ENCODE measurements around the gene ZC3H12D.
"Not testable (repeated sequence)": the region's sequence is repeated elsewhere in the genome, so short reads cannot be mapped to it uniquely, and the experiment has no call there.

The ZC3H12D gene

GRCh38 chr6:149459761-149460160 lies 25.1 kb downstream of the ZC3H12D start:
- DNase-seq (ENCODE audit: low read depth), result no peak

GRCh38 chr6:149458806-149459205 lies 26.0 kb downstream of the ZC3H12D start:
- no peak for DNase-seq (ENCODE audit: low read depth)

GRCh38 chr6:149458196-149458595 lies 26.6 kb downstream of the ZC3H12D start:
- DNase-seq (ENCODE audit: low read depth), result no peak

GRCh38 chr6:149457316-149457884 lies 27.4 kb downstream of the ZC3H12D start:
- DNase-seq (ENCODE audit: low read depth), result no peak

- no peak for DNase-seq (ENCODE audit: low read depth)
These were observed 28.3 kb downstream of the ZC3H12D start for GRCh38 chr6:149456311-149457021.

GRCh38 chr6:149455031-149455732 lies 29.6 kb downstream of the ZC3H12D start:
- no peak for DNase-seq (ENCODE audit: low read depth)

GRCh38 chr6:149454346-149454848 lies 30.4 kb downstream of the ZC3H12D start:
- no peak for DNase-seq (ENCODE audit: low read depth)

GRCh38 chr6:149453597-149454345 lies 31.0 kb downstream of the ZC3H12D start:
- no peak for DNase-seq (ENCODE audit: low read depth)

- DNase-seq (ENCODE audit: low read depth), result no peak
These were observed 32.5 kb downstream of the ZC3H12D start for GRCh38 chr6:149452037-149452939.

- DNase-seq (ENCODE audit: low read depth), result no peak
These were observed 33.3 kb downstream of the ZC3H12D start for GRCh38 chr6:149451376-149452036.

- DNase-seq (ENCODE audit: low read depth), result no peak
These were observed 34.0 kb downstream of the ZC3H12D start for GRCh38 chr6:149450679-149451375.

- DNase-seq (ENCODE audit: low read depth), result no peak
These were observed 34.8 kb downstream of the ZC3H12D start for GRCh38 chr6:149449831-149450678.

- DNase-seq (ENCODE audit: low read depth), result no peak
These were observed 35.9 kb downstream of the ZC3H12D start for GRCh38 chr6:149448821-149449453.

- no peak for DNase-seq (ENCODE audit: low read depth)
These were observed 37.9 kb downstream of the ZC3H12D start for GRCh38 chr6:149446791-149447376.

- no peak for DNase-seq (ENCODE audit: low read depth)
These were observed 39.2 kb downstream of the ZC3H12D start for GRCh38 chr6:149445573-149445972.

- DNase-seq (ENCODE audit: low read depth), result no peak
These were observed 39.7 kb downstream of the ZC3H12D start for GRCh38 chr6:149445095-149445466.

- DNase-seq (ENCODE audit: low read depth), result not testable (repeated sequence)
These were observed 40.3 kb downstream of the ZC3H12D start for GRCh38 chr6:149444360-149445094.
